ENCODE data around the gene GOSR1.
"Not testable (repeated sequence)": the region's sequence is repeated elsewhere in the genome, so short reads cannot be mapped to it uniquely, and the experiment has no call there.

The GOSR1 gene

DNA sequence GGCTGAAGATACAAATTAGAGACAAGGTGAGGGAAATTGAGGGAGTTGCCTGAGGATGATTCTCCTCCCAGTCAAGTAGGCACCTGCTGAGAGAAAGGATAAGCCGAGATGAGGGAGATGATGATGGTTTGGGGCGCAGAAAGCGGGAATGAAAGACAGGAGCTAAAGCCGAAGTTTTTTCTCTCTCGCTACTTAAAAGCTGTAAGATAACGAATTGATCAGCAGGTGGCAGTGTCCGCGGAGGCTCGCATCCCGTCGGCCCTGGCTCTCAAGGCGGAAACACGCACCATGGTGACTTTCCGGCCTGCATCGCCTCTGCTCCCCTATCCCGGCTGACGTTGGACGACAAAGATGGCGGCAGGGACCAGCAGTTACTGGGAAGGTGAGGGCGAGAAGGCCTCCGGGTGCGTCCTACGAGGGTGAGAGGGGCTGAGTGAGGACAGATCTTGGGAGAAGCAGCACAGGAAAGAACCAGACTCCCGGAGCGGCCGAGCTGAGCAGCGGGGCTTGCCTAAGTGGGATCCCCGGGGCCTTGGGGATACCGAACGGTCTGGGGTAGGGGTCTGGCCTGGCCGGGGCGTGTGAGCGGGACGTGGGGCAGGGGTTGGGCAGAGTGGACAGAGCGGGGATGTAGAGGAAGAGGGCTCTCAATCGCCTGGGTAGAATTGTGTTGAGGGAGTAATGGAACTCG lies at the start of gene GOSR1:
TSS of gene GOSR1 (plus strand) at position 326 of the 691 bp plus-strand sequence. CDS start at position 352, 26 bp downstream.
- in situ Hi-C loops (cut with MboI; ENCODE audit: low pct_unique_long_range_greater_than_20kb, low sequenced_read_pairs) = no loop called here
- peak; percentile 95 for DNase-seq

GRCh38 chr17:30427611-30428010 lies 49.6 kb upstream of the GOSR1 start:
- in situ Hi-C loops (cut with MboI; ENCODE audit: low pct_unique_long_range_greater_than_20kb, low sequenced_read_pairs) = no loop called here

GRCh38 chr17:30429155-30429554 lies 48.1 kb upstream of the GOSR1 start:
- in situ Hi-C loops (cut with MboI; ENCODE audit: low pct_unique_long_range_greater_than_20kb, low sequenced_read_pairs) = no loop called here
- DNase-seq = no peak

More at GRCh38 chr17:30427611-30428010, 49.6 kb upstream of the GOSR1 start:
- no peak for DNase-seq

DNA sequence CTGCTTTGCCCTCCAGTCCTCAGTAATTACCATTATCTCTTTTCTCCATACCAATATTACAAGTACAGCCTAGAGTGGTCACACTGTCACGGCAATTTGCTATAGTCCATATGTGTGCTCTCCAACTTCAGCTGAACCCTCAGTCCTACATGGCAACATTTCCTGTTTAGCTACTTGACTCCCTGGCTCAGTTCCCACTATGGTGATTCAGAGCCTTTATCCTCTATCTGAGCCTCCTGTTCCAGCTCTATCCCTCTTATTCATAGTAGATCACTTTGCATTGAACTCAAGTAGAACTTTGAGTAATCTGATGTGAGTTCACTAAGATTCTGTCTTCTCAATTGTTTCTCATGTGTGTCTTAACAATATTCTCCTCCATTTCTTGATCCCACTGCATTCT lies 43.7 kb upstream of the GOSR1 start:
- in situ Hi-C loops (cut with MboI; ENCODE audit: low pct_unique_long_range_greater_than_20kb, low sequenced_read_pairs) = no loop called here
- peak; percentile 31 for DNase-seq

GRCh38 chr17:30436729-30437128 lies 40.5 kb upstream of the GOSR1 start:
- in situ Hi-C loops (cut with MboI; ENCODE audit: low pct_unique_long_range_greater_than_20kb, low sequenced_read_pairs) = no loop called here
- no peak for DNase-seq

GRCh38 chr17:30443721-30444120 lies 33.5 kb upstream of the GOSR1 start:
- in situ Hi-C loops (cut with MboI; ENCODE audit: low pct_unique_long_range_greater_than_20kb, low sequenced_read_pairs) = no loop called here

GRCh38 chr17:30446640-30447039 lies 30.6 kb upstream of the GOSR1 start:
- in situ Hi-C loops (cut with MboI; ENCODE audit: low pct_unique_long_range_greater_than_20kb, low sequenced_read_pairs); DNase-seq: not testable (repeated sequence)

More at GRCh38 chr17:30443721-30444120, 33.5 kb upstream of the GOSR1 start:
- DNase-seq = no peak

DNA sequence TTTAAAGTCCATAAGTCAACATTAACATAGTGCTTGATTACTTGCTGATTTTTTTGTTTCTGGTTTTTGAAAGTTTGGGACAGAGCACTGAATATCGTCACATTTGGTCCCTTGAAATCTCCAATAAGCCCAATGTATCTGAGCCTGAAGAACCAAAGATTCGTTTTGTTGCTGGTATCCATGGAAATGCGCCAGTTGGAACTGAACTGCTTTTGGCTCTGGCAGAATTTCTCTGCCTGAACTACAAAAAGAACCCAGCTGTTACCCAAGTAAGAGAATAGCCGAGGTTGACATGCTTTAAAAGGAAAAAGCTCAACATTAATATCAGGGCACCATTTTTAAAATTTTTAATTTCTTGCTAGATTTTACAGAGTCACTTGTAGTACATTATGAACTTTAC lies 27.7 kb upstream of the GOSR1 start:
- in situ Hi-C loops (cut with MboI; ENCODE audit: low pct_unique_long_range_greater_than_20kb, low sequenced_read_pairs) = no loop called here
- DNase-seq = no peak

DNA sequence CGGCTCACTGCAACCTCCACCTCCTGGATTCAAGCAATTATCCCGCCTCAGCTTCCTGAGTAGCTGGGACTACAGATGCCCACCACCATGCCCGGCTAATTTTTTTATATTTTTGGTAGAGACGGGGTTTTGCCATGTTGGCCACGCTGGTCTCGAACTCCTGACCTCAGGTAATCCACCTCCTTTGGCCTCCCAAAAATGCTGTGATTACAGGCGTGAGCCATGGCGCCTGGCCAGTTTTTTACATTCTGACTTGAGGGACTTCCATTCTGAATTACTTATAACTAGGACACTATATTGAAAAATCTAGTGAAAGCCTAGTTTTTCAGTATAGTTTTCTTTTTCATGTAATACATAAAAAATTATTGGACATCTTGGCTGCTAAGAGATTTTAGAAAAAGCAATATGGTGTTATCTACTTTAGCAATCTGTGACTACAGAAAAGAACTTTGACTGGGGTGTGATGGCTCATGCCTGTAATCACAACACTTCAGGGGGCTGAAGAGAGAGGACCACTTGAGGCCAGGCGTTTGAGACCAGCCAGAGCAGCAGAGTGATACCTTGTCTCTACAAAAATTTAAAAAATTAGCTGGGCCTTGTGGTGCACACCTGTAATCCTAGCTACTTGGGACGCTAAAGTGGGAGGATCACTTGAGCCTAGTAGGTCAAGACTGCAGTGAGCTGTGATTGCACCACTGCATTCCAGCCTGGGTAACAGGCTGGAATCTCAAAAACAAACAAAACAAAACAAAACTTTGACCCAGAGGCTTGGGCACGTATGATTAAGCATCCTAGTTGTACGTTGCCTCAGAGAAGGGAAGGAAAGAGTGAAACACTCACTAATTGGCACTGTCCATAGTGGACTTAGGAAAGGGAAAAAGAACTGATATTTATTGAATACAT lies 26.8 kb upstream of the GOSR1 start:
- in situ Hi-C loops (cut with MboI; ENCODE audit: low pct_unique_long_range_greater_than_20kb, low sequenced_read_pairs) = no loop called here
- DNase-seq = no peak

DNA sequence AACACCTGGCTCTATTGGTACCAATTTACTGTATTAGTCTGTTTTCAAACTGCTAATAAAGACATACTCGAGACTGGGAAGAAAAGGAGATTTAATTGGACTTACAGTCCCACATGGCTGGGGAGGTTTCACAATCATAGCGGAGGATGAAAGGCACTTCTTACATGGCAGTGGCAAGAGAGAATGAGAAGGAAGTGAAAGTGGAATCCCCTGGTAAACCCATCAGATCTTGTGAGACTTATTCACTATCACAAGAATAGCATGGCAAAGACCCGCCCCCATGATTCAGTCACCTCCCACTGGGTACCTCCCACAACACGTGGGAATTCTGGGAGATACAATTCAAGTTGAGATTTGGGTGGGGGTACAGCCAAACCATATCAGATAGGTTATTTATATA lies 22.6 kb upstream of the GOSR1 start:
- no peak for DNase-seq
- in situ Hi-C loops (cut with MboI; ENCODE audit: low pct_unique_long_range_greater_than_20kb, low sequenced_read_pairs) = no loop called here

- in situ Hi-C loops (cut with MboI; ENCODE audit: low pct_unique_long_range_greater_than_20kb, low sequenced_read_pairs) = no loop called here
- DNase-seq = no peak
Measured at GRCh38 chr17:30458371-30458770, 18.8 kb upstream of the GOSR1 start.

DNA sequence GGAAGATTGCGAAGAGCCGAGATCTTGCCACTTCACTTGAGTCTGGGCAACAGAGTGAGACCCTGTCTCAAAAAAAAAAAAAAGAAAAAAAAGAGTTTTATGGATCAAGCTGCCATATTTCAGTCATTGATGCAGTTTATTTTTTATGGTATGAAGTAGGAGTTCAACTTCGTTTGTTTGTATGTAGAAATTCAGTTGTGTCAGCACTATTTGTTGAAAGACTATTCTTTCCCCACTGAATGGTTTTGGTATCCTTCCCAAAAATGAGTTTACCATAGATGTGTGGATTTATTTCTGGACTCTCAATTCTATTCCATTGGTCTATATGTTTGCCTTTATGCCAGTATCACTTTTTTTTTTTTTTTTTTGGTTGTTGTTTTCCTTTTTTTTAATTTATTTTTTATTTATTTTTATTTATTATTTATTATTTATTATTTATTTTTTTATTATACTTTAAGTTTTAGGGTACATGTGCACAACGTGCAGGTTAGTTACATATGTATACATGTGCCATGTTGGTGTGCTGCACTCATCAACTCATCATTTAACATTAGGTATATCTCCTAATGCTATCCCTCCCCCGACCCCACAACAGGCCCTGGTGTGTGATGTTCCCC lies 18.3 kb upstream of the GOSR1 start:
- in situ Hi-C loops (cut with MboI; ENCODE audit: low pct_unique_long_range_greater_than_20kb, low sequenced_read_pairs); DNase-seq: not testable (repeated sequence)

DNA sequence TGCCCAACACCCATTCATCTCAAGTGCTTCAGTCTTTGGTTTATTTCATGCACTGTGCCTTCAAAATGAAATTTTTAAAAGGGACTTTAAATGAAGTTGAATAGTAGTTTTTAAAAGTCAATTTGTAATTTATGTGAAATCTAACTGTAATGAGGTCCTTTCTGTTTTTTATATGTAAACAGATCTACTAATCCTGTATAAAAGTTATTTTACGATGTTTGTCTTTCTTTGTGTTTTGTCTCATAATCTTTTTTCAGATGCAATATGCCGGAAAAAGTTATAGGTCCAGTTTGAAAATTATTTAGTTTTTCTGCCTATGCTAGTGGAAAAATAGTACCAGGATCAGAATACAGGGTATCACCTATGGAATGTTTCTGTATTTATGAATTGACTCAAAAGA lies 8.7 kb upstream of the GOSR1 start:
- in situ Hi-C loops (cut with MboI; ENCODE audit: low pct_unique_long_range_greater_than_20kb, low sequenced_read_pairs) = no loop called here

GRCh38 chr17:30472238-30472890 lies 4.8 kb upstream of the GOSR1 start:
- in situ Hi-C loops (cut with MboI; ENCODE audit: low pct_unique_long_range_greater_than_20kb, low sequenced_read_pairs) = no loop called here
- peak; percentile 19 for DNase-seq

More for the DNA sequence above, 8.7 kb upstream of the GOSR1 start:
- DNase-seq = no peak

- in situ Hi-C loops (cut with MboI; ENCODE audit: low pct_unique_long_range_greater_than_20kb, low sequenced_read_pairs) = no loop called here
- DNase-seq = no peak
Measured at GRCh38 chr17:30475206-30475605, 2.0 kb upstream of the GOSR1 start.

DNA sequence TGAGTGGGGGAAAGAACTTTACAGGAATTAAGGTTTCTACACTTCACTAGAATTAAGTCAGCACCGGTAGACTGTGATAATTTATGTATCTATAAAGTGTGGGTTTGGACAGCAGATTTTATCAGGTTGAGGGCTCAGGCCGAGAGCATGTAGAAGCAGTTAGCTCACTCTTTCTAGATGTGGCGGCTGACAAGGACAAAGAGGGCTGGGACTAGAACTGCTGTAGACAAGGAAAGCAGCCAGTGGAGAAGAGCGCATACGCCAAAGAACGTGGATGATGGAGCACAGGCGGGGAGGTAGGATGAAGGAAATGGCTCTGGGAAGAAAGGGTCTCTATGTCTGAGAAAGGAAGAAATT lies 504 bp upstream of the GOSR1 start:
- in situ Hi-C loops (cut with MboI; ENCODE audit: low pct_unique_long_range_greater_than_20kb, low sequenced_read_pairs) = no loop called here

DNA sequence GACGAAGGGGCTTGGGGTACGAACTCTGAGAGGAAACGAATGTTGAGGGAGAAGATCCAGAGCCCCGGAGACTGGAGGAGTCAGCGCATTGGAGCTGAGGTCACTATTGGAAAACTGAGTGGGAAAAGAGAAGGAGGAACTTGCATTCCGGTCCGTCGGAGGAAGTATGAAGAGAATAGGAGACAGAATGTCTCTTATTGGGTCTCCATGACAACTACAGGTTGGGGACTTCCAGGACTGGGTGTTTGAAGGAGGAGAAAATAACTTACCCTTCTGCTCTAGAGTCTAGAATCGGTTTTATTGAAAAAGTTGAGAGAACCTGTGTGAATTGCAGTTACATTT lies 537 bp downstream of the GOSR1 start:
- DNase-seq = no peak
- in situ Hi-C loops (cut with MboI; ENCODE audit: low pct_unique_long_range_greater_than_20kb, low sequenced_read_pairs) = no loop called here

More for the DNA sequence above, 504 bp upstream of the GOSR1 start:
- no peak for DNase-seq

- DNase-seq = no peak
- in situ Hi-C loops (cut with MboI; ENCODE audit: low pct_unique_long_range_greater_than_20kb, low sequenced_read_pairs) = no loop called here
Measured at GRCh38 chr17:30482555-30482954, 5.3 kb downstream of the GOSR1 start.

DNA sequence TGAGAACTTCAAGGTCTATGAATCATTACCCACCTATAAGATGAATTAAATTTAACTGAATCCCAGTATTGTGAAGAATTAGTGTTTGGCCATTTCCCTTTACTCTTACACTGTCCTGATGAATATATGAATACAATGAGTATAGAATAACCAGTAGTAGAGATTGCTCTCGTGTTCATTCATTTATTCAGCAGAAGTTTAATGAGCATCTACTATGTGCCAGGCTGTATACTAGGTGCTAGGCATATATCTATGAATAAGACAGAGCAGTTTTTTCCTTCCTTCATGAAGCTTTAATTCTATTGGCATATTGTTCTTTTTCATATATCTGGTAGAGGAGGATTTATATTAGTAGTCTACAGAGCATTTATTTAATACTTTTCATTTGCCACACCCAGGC lies 6.0 kb downstream of the GOSR1 start:
- in situ Hi-C loops (cut with MboI; ENCODE audit: low pct_unique_long_range_greater_than_20kb, low sequenced_read_pairs) = no loop called here
- DNase-seq = no peak

GRCh38 chr17:30493780-30494179 lies 16.6 kb downstream of the GOSR1 start:
- DNase-seq = no peak
- in situ Hi-C loops (cut with MboI; ENCODE audit: low pct_unique_long_range_greater_than_20kb, low sequenced_read_pairs) = no loop called here

All from KBM-7 (cell line).